ENCODE data around the gene UBE2E2.

Gene UBE2E2

DNA sequence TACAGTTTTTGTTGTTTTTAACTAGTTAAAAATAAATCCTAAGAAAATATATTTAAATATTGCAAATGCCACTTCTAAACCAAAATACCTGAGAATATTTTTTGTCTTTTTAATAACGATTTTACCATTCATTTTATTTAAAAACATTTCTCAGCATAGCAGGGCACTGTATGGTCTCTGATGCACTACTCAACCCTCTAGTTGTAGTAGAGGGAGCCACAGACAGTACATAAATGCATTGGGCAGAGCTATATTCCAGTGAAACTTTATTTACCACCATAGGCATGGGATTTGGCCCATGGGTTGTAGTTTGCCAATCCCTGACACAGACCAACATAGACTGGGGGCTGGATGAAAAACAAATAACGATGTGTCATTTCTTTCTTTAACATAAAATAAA, 388.2 kb downstream of the UBE2E2 start:
- TF ChIP-seq, protein P1, sequence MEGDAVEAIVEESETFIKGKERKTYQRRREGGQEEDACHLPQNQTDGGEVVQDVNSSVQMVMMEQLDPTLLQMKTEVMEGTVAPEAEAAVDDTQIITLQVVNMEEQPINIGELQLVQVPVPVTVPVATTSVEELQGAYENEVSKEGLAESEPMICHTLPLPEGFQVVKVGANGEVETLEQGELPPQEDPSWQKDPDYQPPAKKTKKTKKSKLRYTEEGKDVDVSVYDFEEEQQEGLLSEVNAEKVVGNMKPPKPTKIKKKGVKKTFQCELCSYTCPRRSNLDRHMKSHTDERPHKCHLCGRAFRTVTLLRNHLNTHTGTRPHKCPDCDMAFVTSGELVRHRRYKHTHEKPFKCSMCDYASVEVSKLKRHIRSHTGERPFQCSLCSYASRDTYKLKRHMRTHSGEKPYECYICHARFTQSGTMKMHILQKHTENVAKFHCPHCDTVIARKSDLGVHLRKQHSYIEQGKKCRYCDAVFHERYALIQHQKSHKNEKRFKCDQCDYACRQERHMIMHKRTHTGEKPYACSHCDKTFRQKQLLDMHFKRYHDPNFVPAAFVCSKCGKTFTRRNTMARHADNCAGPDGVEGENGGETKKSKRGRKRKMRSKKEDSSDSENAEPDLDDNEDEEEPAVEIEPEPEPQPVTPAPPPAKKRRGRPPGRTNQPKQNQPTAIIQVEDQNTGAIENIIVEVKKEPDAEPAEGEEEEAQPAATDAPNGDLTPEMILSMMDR (IDR thresholded peaks at IDR 0.05; ENCODE audit: borderline replicate concordance, insufficient read depth, low read depth, low read length): no peak
- no peak overlapping the region for H3K4me3 ChIP-seq (ENCODE audit: low read depth, low read length)

DNA sequence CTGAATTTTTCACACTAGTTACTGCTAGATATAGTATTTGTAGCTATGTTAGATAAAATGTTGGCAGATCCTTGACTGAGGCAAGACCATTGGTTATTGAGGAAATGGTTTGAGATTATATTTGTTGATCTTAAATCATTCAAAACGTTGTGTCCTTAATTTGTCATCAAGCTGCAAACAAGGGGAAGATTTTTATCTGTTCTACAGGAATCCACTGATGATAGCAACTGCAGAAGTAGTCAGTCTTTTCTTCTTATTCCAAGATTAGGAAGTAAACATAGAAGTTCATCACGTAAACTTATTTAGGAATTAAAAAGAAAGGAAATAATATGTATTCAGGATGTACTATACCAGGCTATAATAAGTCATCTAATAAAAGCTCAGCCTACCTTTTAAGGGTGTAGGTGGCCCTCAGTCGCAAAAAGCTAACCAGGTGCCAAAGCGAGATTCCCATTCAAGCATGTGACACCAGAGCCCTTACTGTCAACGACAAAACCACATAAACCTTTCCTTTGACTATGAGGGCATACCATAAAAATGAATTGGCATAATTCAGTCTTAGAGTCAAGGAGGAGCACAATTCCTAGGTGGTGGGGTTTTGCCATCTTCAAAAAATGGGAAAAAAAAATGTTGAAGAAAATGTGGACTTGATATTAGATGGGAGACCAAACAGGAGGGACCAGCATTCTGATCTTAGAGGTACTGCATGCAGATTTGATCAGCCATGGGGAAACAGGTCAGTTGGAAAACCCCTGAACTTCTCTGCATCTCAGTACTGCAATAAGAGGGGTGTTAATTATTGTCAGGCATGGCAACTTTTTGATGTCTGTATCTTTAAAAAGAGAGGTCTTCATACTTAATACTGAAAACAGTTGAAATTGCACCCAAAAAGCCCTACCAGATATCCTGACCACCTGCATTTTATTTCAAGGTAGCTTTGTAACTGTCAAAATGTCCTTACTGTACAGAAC, 390.1 kb downstream of the UBE2E2 start:
- TF ChIP-seq, protein P1 (IDR thresholded peaks at IDR 0.05; ENCODE audit: borderline replicate concordance, insufficient read depth, low read depth, low read length): no peak
- no peak overlapping the region for H3K4me3 ChIP-seq (ENCODE audit: low read depth, low read length)

DNA sequence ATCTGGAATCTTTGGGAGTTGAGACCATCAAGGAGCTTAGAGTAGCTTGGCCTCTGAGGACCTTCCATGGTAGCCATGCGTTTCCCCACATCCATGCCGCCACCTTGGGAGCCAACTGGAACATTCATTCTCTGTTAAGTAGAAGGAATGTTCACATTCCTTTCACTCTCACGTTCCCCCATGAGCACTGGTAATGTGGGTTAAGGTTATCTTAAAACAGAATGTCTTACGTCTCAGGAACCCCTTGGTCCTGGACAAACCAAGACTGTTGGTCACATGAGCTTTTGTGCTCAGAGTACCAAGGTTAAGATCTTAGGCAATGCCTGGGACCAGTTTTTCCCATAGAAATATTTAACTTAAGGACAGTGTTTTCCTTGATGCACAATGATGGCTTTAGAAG, 390.9 kb downstream of the UBE2E2 start:
- TF ChIP-seq, protein P1 (IDR thresholded peaks at IDR 0.05; ENCODE audit: borderline replicate concordance, insufficient read depth, low read depth, low read length): no peak
- no peak overlapping the region for H3K4me3 ChIP-seq (ENCODE audit: low read depth, low read length)

DNA sequence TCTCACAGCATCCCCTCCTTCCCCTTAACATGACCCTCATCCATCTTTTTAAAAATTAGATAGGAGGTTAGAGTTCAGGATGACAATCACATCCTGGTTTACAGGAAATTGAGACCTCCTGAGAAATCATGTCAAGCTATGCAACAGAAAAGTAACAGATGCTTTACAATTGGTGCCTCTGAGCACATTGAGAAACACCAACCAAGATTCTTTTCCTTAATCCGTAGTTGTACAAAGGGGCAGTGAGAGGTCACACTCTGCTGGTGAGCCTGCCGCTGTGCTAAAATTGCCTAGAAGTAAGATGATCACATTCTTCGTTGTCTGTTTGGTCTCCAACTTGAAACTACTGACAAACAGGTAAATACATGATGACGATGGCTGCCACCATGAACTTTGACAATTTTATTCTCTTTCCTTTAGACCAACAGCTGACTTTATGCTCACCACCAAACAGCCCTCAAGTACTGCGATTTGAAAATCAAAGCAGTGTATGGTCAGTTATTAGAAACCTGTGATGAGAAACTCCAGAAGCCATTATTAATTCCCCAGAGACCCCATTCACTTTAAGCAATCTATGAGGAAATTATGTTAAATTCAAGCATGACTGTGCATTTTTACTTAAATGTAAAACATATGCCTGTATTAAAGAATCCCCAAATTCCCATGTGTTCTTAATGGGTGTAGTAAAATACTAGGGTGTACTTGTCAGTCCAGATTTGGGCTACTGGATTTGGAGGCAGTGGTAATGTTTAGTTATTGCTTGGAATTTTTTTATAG, 392.0 kb downstream of the UBE2E2 start:
- no peak overlapping the region for H3K4me3 ChIP-seq (ENCODE audit: low read depth, low read length)
- TF ChIP-seq, protein P1 (IDR thresholded peaks at IDR 0.05; ENCODE audit: borderline replicate concordance, insufficient read depth, low read depth, low read length): no peak

DNA sequence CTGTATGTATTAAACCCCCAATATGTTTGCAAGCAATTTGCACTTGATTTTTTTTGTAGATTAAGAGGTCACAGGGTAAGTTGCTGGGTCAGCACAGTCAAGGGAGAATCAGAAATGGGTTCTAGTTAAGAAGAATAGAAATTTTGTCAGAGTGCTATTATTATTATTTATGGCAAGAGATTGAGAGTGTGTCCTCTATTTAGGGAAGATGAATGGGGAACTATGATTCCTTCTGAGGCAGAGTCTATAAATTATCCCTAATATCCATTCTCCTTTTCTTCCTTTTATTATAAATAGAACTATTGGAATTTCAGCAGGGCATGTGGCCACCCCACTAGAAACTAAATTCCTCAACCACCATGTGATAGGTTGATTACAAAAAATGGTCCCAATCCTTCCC, 392.7 kb downstream of the UBE2E2 start:
- TF ChIP-seq, protein P1 (IDR thresholded peaks at IDR 0.05; ENCODE audit: borderline replicate concordance, insufficient read depth, low read depth, low read length): no peak
- no peak overlapping the region for H3K4me3 ChIP-seq (ENCODE audit: low read depth, low read length)

DNA sequence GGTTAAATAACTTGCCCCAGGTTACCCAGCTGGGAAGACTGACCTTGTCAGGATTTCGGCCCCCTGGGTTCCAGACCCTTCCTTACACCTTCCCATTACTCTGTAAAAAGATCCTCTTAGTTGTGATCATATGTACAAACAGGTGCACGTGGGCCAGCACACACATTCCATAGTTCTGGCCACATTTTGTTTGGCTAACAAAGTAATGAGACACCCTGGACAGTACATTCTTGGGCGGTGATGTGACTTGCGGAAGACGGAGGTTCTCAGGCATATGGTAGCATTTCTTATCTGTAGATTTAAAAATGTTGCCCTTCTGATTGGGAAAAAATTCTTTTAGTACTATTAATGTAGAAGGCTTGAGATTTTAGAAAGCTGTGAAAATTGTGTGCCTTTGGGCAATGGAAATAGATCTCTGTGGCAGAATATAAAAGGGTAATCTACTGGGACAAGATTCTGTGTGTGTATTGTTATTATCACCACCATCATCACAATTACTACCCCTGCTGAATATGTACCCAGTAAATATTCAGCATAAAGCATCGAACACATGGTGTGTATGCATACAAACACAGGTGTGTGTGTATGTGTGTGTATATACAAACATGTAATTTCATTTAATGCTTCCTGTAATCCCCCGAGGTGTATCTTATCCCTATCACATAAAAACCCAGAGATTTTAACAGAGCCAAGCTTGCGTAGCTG, 397.2 kb downstream of the UBE2E2 start:
- TF ChIP-seq, protein P1 (IDR thresholded peaks at IDR 0.05; ENCODE audit: borderline replicate concordance, insufficient read depth, low read depth, low read length): no peak
- H3K4me3 ChIP-seq (ENCODE audit: low read depth, low read length): no peak overlapping the region
